Thymus (tissue), 11 donors: Measurements from ENCODE around the gene GTF3C4. TPM values are rescaled to one million over a fixed set of nuclear protein-coding genes. Genes with fewer than 3 reads are reported as not detected.
"Not testable (repeated sequence)": the region's sequence is repeated elsewhere in the genome, so short reads cannot be mapped to it uniquely, and the experiment has no call there.

ENCODE experiments used
- DNase-seq, 9 donors: peaks; one replicate each; pipeline ENCODE4 v3.0.0-alpha.2; 2013; ENCODE audit warnings: low spot score in 9 of 9, low read depth in 6 of 9, missing footprints in 1 of 9
- H3K27ac ChIP-seq, 2 donors: one replicate each; pipeline ENCODE4 v1.5.1; 2013; ENCODE audit warnings: control low read depth in 1 of 2, low read depth in 1 of 2, low read length in 1 of 2, mild to moderate bottlenecking in 1 of 2, moderate library complexity in 1 of 2
- H3K27me3 ChIP-seq, 2 donors: one replicate each; pipeline ENCODE4 v1.5.1; 2013; ENCODE audit warnings: low read length in 1 of 2; ENCODE audit not compliant: control insufficient read depth in 2 of 2, insufficient read depth in 1 of 2
- H3K36me3 ChIP-seq, 2 donors: one replicate each; pipeline ENCODE4 v1.5.1; 2013; ENCODE audit warnings: low read length in 1 of 2, mild to moderate bottlenecking in 1 of 2, moderate library complexity in 1 of 2; ENCODE audit not compliant: control insufficient read depth in 2 of 2, insufficient read depth in 2 of 2
- H3K4me1 ChIP-seq, 2 donors: one replicate each; pipeline ENCODE4 v1.5.1; 2013; ENCODE audit warnings: low read length in 2 of 2; ENCODE audit not compliant: control insufficient read depth in 2 of 2, insufficient read depth in 2 of 2
- H3K4me3 ChIP-seq, 2 donors: one replicate each; pipeline ENCODE4 v1.5.1; 2013; ENCODE audit warnings: low read length in 2 of 2, control low read depth in 1 of 2, mild to moderate bottlenecking in 1 of 2
- H3K9me3 ChIP-seq, 2 donors: one replicate each; pipeline ENCODE4 v1.5.1; 2013; ENCODE audit warnings: low read length in 1 of 2, mild to moderate bottlenecking in 1 of 2; ENCODE audit not compliant: control insufficient read depth in 2 of 2, insufficient read depth in 1 of 2
- WGBS: extraction: QIAGEN DNeasy Blood & Tissue Kit; methylation state at CpG from one replicate; pipeline ENCODE4 v1.1.7; 2013; 5-methylcytosine and 5-hydroxymethylcytosine counted together
- polyA plus RNA-seq: library from polyadenylated mRNA; stranded (reverse); fragments of 200-250 nt; gene quantifications from one replicate; pipeline ENCODE4 v1.2.3, GENCODE V29; 2013
- total RNA-seq: library from RNA; stranded (reverse); fragments of 120-200 nt; gene quantifications from one replicate; pipeline ENCODE4 v1.2.4, GENCODE V29; 2013
- donor health status: healthy.

The GTF3C4 gene
- total and polyA plus RNA-seq, 2 donors = 4.7 to 9.2 TPM

DNA sequence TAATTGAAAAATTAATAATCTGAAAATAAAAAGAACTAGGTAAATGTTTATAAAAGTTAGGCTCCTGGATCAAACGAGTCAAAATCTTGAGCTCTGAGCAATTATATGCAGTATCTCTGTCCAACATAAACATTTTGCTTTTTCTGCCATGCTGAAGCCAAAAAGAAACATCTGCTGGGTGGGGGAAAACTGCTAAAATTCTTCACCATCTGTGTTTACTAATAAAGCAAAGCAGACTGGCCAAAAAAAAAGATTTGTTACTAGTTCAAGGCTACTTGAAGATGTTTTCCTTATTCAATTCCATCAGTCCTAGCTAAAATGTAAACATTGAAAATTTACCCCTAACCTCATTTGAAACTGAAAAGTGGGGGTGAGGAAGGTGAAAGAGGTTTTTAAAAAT lies 29.7 kb downstream of the GTF3C4 start:
- no peaks in the 10 kb centered on the region for H3K27me3 ChIP-seq
- WGBS = 84% methylated on average over 1 of the region's 1 CpG

DNA sequence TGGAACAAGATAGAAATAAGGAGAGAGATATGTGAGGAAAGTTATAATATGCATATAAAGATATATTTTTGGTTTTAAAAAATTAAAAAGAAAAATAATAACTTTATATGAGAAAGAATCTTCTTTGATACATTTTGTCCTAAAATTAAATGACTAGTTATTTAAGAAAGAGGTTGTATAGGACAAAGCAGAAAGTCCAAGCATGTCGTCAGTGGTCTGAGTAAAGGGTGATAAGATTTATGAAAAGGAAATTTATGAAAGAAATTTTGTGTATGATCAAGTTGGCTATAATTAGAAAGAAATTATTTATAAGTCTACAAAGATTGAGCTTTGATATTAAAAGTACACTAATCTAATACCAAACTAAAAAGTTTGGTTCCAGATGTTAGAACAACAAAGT lies 32.0 kb downstream of the GTF3C4 start:
- H3K36me3 ChIP-seq = no peaks in the 10 kb centered on the region
- no peak overlapping the region for H3K4me3 ChIP-seq
- H3K27me3 ChIP-seq = peaks cover 0 to 3% of the 10 kb centered on the region in 2 donors
- WGBS = 33% methylated on average over 1 of the region's 1 CpG
- no peaks in the 10 kb centered on the region for H3K9me3 ChIP-seq
- H3K4me1 ChIP-seq = no peaks in the 10 kb centered on the region
- H3K27ac ChIP-seq = no peak overlapping the region
- DNase-seq = no peak

More for the DNA sequence above, 29.7 kb downstream of the GTF3C4 start:
- DNase-seq = no peak
- H3K36me3 ChIP-seq = no peaks in the 10 kb centered on the region
- H3K27ac ChIP-seq = no peak overlapping the region
- peaks cover 0 to 6% of the 10 kb centered on the region in 2 donors for H3K9me3 ChIP-seq
- no peaks in the 10 kb centered on the region for H3K4me1 ChIP-seq
- H3K4me3 ChIP-seq = no peak overlapping the region

DNA sequence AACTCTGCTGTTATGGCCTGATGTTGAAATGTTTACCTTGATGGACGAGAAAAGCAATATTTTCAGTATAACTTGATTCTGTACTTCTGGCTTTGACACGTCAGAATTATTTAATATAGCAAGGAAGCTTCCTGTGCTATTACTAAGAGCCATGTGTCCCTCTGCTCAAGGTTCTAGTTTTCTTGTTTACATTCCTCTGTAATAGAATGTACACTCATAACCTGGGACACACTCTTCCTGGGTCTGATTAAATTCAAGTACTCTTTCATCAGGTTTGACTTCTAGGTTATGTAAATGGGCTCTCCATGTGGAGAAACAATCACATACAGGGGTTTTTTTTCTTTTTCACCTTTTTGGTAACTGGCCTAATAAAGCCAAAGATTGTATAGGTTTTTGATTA lies 33.1 kb downstream of the GTF3C4 start:
- WGBS = 80% methylated on average over 2 of the region's 2 CpGs
- no peak for DNase-seq
- H3K27me3 ChIP-seq = peaks cover 0 to 3% of the 10 kb centered on the region in 2 donors
- no peak overlapping the region for H3K27ac ChIP-seq
- no peaks in the 10 kb centered on the region for H3K36me3 ChIP-seq
- H3K4me3 ChIP-seq = no peak overlapping the region
- no peaks in the 10 kb centered on the region for H3K9me3 ChIP-seq
- H3K4me1 ChIP-seq = no peaks in the 10 kb centered on the region

GRCh38 chr9:132708239-132708638 lies 38.0 kb downstream of the GTF3C4 start:
- no peak overlapping the region for H3K4me3 ChIP-seq
- no peaks in the 10 kb centered on the region for H3K36me3 ChIP-seq
- WGBS = 93% methylated on average over 8 of the region's 8 CpGs
- no peaks in the 10 kb centered on the region for H3K4me1 ChIP-seq
- peaks cover 0 to 14% of the 10 kb centered on the region in 2 donors for H3K27me3 ChIP-seq
- DNase-seq = no peak
- H3K27ac ChIP-seq = no peak overlapping the region
- H3K9me3 ChIP-seq = no peaks in the 10 kb centered on the region

DNA sequence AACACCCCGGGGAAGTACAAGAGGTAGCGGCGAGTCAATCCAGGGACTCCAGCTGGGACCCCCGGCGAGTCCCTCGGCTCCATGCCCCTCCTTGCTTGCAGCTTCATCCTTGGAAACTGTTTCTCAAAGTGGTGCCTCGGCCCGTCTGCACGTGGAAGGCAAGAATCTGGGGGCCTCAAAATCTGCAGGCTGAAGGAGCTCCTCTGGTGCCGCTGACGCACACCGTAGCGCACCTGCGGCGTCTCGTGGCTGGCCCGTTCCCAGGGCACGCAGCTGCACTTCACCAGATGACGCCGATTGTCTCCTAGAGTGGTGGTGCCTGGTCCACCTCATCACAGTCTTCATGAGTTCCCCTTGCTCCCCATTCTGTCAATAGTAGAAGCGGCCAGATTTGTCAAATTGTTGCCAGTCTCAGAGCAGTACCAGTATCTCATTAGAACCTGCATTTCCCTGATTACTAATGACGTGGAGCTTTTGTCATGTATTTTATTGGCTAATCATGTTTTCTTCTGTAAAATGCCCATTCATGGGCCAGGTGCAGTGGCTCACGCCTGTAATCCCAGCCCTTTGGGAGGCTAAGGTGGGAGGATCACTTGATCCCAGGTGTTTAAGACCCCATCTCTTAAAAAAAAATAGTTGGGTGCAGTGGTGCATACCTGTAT lies 38.6 kb downstream of the GTF3C4 start:
- Histone ChIP-seq H3K27ac (no peak overlapping the region), H3K27me3 (peaks cover 0 to 14% of the 10 kb centered on the region in 2 donors), H3K36me3 (no peaks in the 10 kb centered on the region), H3K4me3 (no peak overlapping the region), H3K9me3 (no peaks in the 10 kb centered on the region), H3K4me1 (no peaks in the 10 kb centered on the region)
- no peak for DNase-seq
- WGBS = 93% methylated on average over 23 of the region's 23 CpGs

DNA sequence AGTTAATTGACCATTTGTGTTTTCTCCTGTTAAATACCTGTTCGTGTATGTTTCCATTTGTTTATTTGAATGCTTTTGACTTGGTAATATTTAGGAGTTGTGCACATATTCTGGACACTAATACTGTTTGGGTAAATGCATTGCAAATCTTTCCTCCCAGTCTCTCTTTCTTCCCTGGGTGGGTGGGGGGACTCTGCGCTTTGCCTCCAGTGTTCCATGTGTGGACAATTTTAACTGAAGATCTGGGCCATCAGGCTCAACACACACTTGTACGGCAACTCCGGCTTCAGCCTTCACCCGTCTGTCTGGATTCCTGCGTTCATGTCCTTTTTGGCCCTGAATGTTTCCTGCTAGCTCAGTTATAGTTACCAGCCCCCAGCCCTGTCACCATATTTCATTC lies 40.1 kb downstream of the GTF3C4 start:
- WGBS = 90% methylated on average over 6 of the region's 6 CpGs
- Histone ChIP-seq H3K27ac (no peak overlapping the region), H3K36me3 (no peaks in the 10 kb centered on the region), H3K9me3 (no peaks in the 10 kb centered on the region), H3K27me3 (peaks cover 0 to 12% of the 10 kb centered on the region in 2 donors), H3K4me3 (no peak overlapping the region), H3K4me1 (no peaks in the 10 kb centered on the region)
- DNase-seq = no peak

DNA sequence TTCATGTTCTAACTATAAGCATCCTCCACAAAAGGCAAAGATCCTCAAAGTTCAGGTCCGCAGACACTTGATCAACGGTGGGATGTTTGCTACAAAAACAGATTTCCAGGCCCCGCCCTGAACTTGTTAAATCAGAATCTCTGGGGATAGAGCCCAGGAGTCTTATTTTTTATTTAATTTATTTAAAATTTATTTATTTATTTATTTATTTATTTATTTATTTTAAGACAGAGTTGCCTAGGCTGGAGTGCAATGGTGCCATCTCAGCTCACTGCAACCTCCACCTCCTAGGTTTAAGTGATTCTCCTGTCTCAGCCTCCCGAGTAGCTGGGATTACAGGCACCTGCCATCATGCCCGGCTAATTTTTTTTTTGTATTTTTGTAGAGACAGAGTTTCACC lies 40.9 kb downstream of the GTF3C4 start:
- not testable (repeated sequence) for H3K9me3 ChIP-seq, DNase-seq, H3K4me3 ChIP-seq, H3K27ac ChIP-seq, H3K36me3 ChIP-seq, H3K4me1 ChIP-seq
- WGBS = 97% methylated on average over 5 of the region's 5 CpGs
- peaks cover 0 to 14% of the 10 kb centered on the region in 2 donors for H3K27me3 ChIP-seq

GRCh38 chr9:132711846-132712245 lies 41.6 kb downstream of the GTF3C4 start:
- Histone ChIP-seq H3K9me3 (no peaks in the 10 kb centered on the region), H3K27ac (no peak overlapping the region), H3K27me3 (peaks cover 0 to 19% of the 10 kb centered on the region in 2 donors), H3K4me3 (no peak overlapping the region), H3K36me3 (no peaks in the 10 kb centered on the region), H3K4me1 (no peaks in the 10 kb centered on the region)
- WGBS = 93% methylated on average over 3 of the region's 3 CpGs
- no peak for DNase-seq

DNA sequence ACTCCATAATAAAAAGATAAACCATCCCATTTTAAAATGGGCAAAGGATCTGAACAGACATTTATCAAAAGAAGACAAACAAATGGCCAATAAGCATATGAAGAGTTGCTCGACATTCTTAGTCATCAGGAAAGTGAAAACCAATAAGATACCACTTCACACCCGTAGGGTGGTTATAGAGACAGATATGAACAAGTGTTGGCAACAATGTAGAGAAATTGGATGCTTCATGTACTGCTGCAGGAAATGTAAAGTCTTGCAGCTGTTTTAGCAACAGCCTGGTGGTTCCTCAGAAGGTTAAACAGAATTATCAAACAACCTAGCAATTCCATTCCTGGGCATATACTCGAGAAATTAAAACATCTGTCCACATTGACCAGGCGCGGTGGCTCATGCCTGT lies 42.5 kb downstream of the GTF3C4 start:
- Histone ChIP-seq H3K4me1 (peaks cover 0 to 3% of the 10 kb centered on the region in 2 donors), H3K27me3 (peaks cover 0 to 28% of the 10 kb centered on the region in 2 donors), H3K9me3 (no peaks in the 10 kb centered on the region), H3K36me3 (no peaks in the 10 kb centered on the region), H3K27ac (no peak overlapping the region), H3K4me3 (no peak overlapping the region)
- WGBS = 91% methylated on average over 5 of the region's 5 CpGs
- no peak for DNase-seq
